MM.1S (cell line): ENCODE measurements around the gene NAPA.

Experiments used
- DNase-seq: peaks from one replicate; pipeline ENCODE4 v3.0.0-alpha.2; 2015
- H2AFZ ChIP-seq: fragments of 300-600 bp; sonication (generic); 2 replicates; pipeline ENCODE4 v1.6.0; 2016; ENCODE audit warnings: antibody characterized with exemption, low read length
- H3F3A ChIP-seq: fragments of 300-600 bp; sonication (generic); 2 replicates; pipeline ENCODE4 v1.6.1; 2016; ENCODE audit warnings: mild to moderate bottlenecking, antibody characterized with exemption, low read length, moderate library complexity, mixed read lengths; ENCODE audit not compliant: insufficient read depth
- H3K27ac ChIP-seq: fragments of 300-600 bp; sonication (generic); 2 replicates; pipeline ENCODE4 v1.5.1; 2016; ENCODE audit warnings: mild to moderate bottlenecking, low read length
- H3K27me3 ChIP-seq: fragments of 300-600 bp; sonication (generic); replicated peaks from 2 replicates; pipeline ENCODE4 v1.6.0; 2016; ENCODE audit warnings: low read length; ENCODE audit not compliant: insufficient read depth
- H3K36me3 ChIP-seq: fragments of 300-600 bp; sonication (generic); replicated peaks from 2 replicates; pipeline ENCODE4 v1.6.1; 2016; ENCODE audit warnings: mild to moderate bottlenecking, low read length, mixed read lengths; ENCODE audit not compliant: insufficient read depth
- H3K4me1 ChIP-seq: fragments of 300-600 bp; sonication (generic); 2 replicates; pipeline ENCODE4 v1.6.1; 2016; ENCODE audit warnings: low read length, mixed read lengths
- H3K4me2 ChIP-seq: fragments of 300-600 bp; sonication (generic); 2 replicates; pipeline ENCODE4 v1.6.0; 2016; ENCODE audit warnings: low read depth, low read length
- H3K4me3 ChIP-seq: fragments of 300-600 bp; sonication (generic); 2 replicates; pipeline ENCODE4 v1.5.1; 2016; ENCODE audit warnings: low read length, mixed read lengths
- H3K79me2 ChIP-seq: fragments of 300-600 bp; sonication (generic); 2 replicates; pipeline ENCODE4 v1.6.1; 2016; ENCODE audit warnings: mixed run types, low read length, mixed read lengths
- H3K9ac ChIP-seq: fragments of 300-600 bp; sonication (generic); 2 replicates; pipeline ENCODE4 v1.6.1; 2016; ENCODE audit warnings: low read length, mixed read lengths
- H3K9me2 ChIP-seq: fragments of 300-600 bp; sonication (generic); replicated peaks from 2 replicates; pipeline ENCODE4 v1.6.1; 2016; ENCODE audit warnings: mild to moderate bottlenecking, low read length, mixed read lengths; ENCODE audit not compliant: insufficient read depth
- H3K9me3 ChIP-seq: fragments of 300-600 bp; sonication (generic); replicated peaks from 2 replicates; pipeline ENCODE4 v1.6.1; 2016; ENCODE audit warnings: mild to moderate bottlenecking, low read length, mixed read lengths; ENCODE audit not compliant: insufficient read depth
- H4K20me1 ChIP-seq: fragments of 300-600 bp; sonication (generic); 2 replicates; pipeline ENCODE4 v1.6.1; 2016; ENCODE audit warnings: mild to moderate bottlenecking, low read length, moderate library complexity, mixed read lengths; ENCODE audit not compliant: insufficient read depth
- CTCF ChIP-seq: fragments of 300-600 bp; sonication (generic); IDR thresholded peaks from 2 replicates; pipeline ENCODE4 v1.5.1; 2016; ENCODE audit warnings: antibody characterized with exemption, low read length, mixed read lengths
- EZH2 ChIP-seq: fragments of 300-600 bp; sonication (generic); optimal IDR thresholded peaks from 2 replicates; pipeline ENCODE3; 2017; ENCODE audit warnings: low read depth, mild to moderate bottlenecking, antibody characterized with exemption, low read length, mixed read lengths
- EZH2phosphoT487 ChIP-seq: fragments of 300-600 bp; sonication (generic); IDR thresholded peaks from 2 replicates; pipeline ENCODE4 v1.6.1; 2018; ENCODE audit warnings: antibody characterized with exemption, low read length

The NAPA gene

GRCh38 chr19:47447470-47448359, 67.1 kb downstream of the NAPA start:
- Histone ChIP-seq H3K4me3 (no peak overlapping the region), H3K27ac (no peak overlapping the region), H3K9ac (no peak overlapping the region), H3K4me1 (no peaks in the 10 kb centered on the region), H3K36me3 (no peaks in the 10 kb centered on the region), H3K9me2 (no peaks in the 10 kb centered on the region), H3K4me2 (no peak overlapping the region), H4K20me1 (no peaks in the 10 kb centered on the region), H2AFZ (no peak overlapping the region), H3K79me2 (no peaks in the 10 kb centered on the region), H3K27me3 (peaks cover 81% of the 10 kb centered on the region), H3K9me3 (no peaks in the 10 kb centered on the region), H3F3A (no peaks in the 10 kb centered on the region)
- no peak for TF ChIP-seq CTCF
- no peak for TF ChIP-seq EZH2phosphoT487
- no peak for TF ChIP-seq EZH2
- no peak for DNase-seq

- no peaks in the 10 kb centered on the region for H3K36me3 ChIP-seq
- H3K27me3 ChIP-seq = peaks cover 83% of the 10 kb centered on the region
Observed at GRCh38 chr19:47446534-47447469, 68.1 kb downstream of the NAPA start.

GRCh38 chr19:47445937-47446402, 68.9 kb downstream of the NAPA start:
- peaks cover 80% of the 10 kb centered on the region for H3K27me3 ChIP-seq

More at GRCh38 chr19:47446534-47447469, 68.1 kb downstream of the NAPA start:
- Histone ChIP-seq H3F3A (no peaks in the 10 kb centered on the region), H3K4me3 (no peak overlapping the region), H2AFZ (no peak overlapping the region), H3K27ac (no peak overlapping the region), H3K4me2 (no peak overlapping the region), H3K79me2 (no peaks in the 10 kb centered on the region), H3K9me2 (no peaks in the 10 kb centered on the region), H3K9ac (no peak overlapping the region), H3K9me3 (no peaks in the 10 kb centered on the region), H3K4me1 (no peaks in the 10 kb centered on the region), H4K20me1 (no peaks in the 10 kb centered on the region)
- no peak for TF ChIP-seq EZH2
- no peak for TF ChIP-seq EZH2phosphoT487
- TF ChIP-seq CTCF = no peak
- no peak for DNase-seq

More at GRCh38 chr19:47445937-47446402, 68.9 kb downstream of the NAPA start:
- Histone ChIP-seq H3K4me3 (no peak overlapping the region), H3K4me2 (no peak overlapping the region), H3K9me3 (no peaks in the 10 kb centered on the region), H3K9me2 (no peaks in the 10 kb centered on the region), H3K4me1 (no peaks in the 10 kb centered on the region), H3F3A (no peaks in the 10 kb centered on the region), H4K20me1 (no peaks in the 10 kb centered on the region), H2AFZ (no peak overlapping the region), H3K9ac (no peak overlapping the region), H3K27ac (no peak overlapping the region), H3K36me3 (no peaks in the 10 kb centered on the region), H3K79me2 (no peaks in the 10 kb centered on the region)
- no peak for DNase-seq
- TF ChIP-seq EZH2phosphoT487 (no peak), EZH2 (no peak), CTCF (no peak)
